ENCODE data around the gene UBAC1.

The UBAC1 gene, protein sequence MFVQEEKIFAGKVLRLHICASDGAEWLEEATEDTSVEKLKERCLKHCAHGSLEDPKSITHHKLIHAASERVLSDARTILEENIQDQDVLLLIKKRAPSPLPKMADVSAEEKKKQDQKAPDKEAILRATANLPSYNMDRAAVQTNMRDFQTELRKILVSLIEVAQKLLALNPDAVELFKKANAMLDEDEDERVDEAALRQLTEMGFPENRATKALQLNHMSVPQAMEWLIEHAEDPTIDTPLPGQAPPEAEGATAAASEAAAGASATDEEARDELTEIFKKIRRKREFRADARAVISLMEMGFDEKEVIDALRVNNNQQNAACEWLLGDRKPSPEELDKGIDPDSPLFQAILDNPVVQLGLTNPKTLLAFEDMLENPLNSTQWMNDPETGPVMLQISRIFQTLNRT

GRCh38 chr9:135961277-135961715 is at the start of gene UBAC1:
Gene UBAC1 (minus strand): TSS chr9:135961373. CDS start chr9:135961162, 211 bp downstream.
- DNase-seq (ENCODE audit: low spot score), result peak; percentile 96

GRCh38 chr9:136010615-136011361 is 49.6 kb upstream of the UBAC1 start:
- DNase-seq (ENCODE audit: low spot score), result no peak

DNA sequence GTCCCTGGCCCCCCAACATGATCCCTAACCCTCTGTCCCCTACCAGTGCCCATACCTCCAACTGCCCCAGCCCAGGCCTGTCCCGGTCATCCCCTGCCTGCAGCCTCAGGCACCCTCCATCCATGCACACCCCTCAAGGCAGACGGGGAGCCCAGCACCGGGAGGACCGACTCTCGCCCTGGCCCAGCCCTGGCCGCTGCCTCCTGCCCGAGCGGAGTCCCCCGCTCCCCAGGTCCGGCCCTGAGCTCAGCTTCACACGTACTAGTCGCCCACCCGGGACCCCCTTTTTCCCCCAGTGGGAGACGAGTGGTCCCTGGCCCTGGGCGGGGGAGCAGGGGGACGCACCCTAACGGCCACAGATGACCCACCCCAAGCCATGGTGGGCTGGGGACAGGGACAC is 49.0 kb upstream of the UBAC1 start:
- DNase-seq (ENCODE audit: low spot score), result no peak

DNA sequence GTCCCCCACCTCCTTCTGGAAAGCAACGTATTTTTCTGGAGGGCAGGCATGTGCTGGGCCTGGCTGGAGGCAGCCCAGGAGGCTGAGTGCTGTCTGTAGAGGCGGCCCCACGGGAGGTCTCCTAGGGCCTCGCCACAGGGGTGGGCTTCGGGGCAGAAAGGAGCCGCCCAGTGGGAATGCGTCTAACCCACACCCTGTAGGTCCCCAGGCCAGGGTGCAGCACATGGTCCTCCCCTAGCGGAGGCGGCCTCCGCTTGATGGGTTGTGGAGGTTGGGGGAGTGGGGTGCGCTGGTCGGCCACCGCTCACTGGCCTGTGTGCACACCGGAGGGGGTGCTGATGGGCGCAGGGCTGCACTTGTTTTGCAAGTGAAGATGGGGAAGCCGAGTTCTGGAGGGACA is 48.3 kb upstream of the UBAC1 start:
- DNase-seq (ENCODE audit: low spot score), result no peak

- no peak for DNase-seq (ENCODE audit: low spot score)
Observed at GRCh38 chr9:136008693-136008997, 47.5 kb upstream of the UBAC1 start.

GRCh38 chr9:136007934-136008692 is 46.9 kb upstream of the UBAC1 start:
- no peak for DNase-seq (ENCODE audit: low spot score)

DNA sequence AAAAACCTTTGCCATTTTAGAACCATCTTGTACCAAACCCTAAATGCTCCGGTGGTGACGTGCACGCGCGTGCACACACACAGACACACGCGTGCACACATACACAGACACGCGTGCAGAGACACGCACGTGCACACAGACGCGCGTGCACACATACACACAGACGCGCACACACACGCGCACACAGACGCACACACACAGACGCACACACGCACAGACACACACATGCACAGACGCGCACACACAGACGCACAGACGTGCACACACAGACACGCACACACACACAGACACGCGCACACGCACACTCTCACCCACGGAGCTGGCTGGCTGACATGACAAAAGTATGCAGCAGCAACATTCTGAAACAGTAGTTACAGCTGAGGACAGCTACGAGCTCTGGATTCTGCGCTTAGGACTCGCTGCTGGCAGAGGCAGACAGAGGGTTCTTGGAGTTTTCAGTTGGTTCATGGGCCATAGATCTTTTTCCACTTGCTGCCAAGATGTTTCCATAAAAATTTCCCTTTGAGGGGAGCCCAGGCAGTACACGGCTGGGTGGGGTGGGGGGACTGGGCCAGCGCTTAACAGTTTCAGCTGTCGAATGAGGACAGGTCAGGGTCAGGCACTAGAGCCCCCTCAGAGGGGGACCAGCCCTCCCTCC is 46.2 kb upstream of the UBAC1 start:
- DNase-seq (ENCODE audit: low spot score), result no peak

DNA sequence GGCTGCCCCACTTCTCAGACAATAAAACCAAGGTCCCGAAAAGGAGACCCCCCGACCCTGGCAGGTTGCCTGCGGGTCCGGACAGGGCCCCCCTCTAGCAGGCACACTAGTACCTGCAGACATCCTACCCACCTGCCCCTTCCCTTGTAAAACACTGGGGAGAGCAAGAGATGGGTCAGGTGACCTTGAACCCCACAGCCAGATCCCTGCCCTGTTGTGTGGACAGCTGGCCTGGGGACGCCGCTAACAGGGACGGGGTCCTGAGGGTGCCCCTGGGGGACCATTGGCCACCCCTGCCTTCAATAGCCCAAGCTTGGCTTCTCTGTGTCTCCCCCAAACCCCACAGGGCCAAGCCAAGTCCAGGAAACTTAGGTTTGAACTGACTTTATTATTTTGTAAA is 45.0 kb upstream of the UBAC1 start:
- DNase-seq (ENCODE audit: low spot score), result no peak

- DNase-seq (ENCODE audit: low spot score), result no peak
Observed at GRCh38 chr9:136004712-136005111, 43.5 kb upstream of the UBAC1 start.

DNA sequence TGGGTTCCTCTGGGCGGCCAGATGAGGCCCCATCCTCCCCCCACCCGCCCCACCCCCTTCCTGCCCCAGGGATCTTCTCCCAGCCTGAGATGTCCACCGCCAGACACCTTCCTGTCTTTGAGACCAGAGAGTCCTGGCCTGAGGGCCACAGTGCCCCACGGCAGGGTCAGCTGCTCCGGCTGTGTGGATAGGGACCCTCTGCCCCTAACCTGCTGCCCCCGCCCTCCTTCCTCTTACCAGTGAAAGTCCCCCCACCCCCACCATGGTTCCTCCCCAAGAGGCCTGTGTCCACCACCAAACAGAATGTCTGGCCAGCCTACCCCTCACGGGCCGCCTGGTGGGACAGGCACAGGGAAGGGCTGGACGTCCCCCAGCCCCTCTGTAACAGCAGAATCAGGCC is 43.0 kb upstream of the UBAC1 start:
- DNase-seq (ENCODE audit: low spot score), result no peak

DNA sequence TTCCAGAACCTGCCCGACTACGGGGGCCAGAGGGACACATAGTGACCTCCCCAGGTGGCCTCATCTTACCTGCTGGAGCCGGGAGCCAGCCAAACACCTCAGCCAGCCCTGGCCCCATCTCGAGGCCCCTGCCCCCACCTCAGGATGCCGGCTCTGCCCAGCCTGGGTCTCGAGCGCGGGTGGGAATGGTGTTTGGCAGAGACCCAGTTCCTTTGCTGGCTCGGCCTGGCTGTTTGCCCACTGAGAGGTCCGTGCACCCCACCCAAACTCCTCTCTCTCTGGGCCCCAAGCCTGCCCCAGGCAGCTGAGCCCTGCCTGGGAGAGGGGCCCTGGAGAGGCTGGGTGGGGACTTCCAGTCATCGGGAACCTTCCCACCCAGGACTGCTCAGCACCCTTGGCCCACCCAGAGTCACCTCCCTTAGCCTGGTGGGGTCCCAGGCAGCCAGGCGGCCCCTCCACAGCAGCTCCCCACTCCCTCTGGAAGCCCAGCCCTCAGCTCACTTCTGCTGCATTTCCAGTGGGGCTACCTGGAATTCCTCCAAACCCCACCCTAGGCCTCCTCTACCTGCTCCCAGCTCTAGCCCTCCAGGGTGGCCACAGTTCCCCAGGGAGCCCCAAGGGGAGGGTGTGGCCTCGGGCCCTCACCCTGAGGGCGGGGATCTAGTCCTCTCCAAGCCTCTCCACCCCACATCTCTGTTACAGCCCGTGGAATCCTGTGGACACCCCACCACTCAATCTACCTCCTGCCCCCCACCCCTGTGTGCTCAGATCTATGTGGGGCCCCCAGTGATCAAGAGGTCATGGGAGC is 42.4 kb upstream of the UBAC1 start:
- no peak for DNase-seq (ENCODE audit: low spot score)

- DNase-seq (ENCODE audit: low spot score), result no peak
Observed at GRCh38 chr9:136002881-136003280, 41.7 kb upstream of the UBAC1 start.

GRCh38 chr9:136002215-136002614 is 41.0 kb upstream of the UBAC1 start:
- no peak for DNase-seq (ENCODE audit: low spot score)

- no peak for DNase-seq (ENCODE audit: low spot score)
Observed at GRCh38 chr9:136001231-136001630, 40.1 kb upstream of the UBAC1 start.

DNA sequence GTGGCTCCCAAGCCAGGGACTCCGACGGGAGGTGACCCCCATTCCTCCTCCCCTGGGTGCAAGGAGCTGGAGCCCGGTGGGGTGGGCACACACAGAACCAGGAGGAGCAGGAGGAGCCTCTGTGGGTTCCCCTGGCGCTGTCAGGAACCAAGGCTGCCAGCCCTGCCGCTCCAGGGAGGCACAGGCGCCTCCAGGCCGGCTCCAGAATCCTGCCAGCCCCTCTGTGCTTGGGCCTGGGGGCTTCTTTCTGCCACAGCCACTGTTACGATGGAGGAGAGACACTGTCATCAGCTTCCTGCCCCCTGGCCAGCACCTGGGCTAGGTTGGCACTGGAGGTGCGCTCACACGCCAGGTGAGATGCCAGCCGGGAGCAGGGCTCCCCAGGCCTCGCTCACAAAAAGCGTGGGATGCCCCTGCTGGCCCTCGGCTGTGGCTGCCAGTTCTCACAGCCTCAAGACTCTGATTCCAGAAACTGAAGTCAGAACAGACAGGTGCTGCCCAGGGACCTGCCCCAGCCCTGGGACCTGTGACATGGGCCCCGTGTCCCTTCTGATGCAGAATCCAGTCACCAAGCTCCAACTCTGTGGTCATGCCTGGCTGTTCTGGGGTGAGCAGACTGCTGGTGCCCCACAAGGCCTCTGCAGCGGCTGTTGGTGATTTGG is 37.4 kb upstream of the UBAC1 start:
- DNase-seq (ENCODE audit: low spot score), result no peak

DNA sequence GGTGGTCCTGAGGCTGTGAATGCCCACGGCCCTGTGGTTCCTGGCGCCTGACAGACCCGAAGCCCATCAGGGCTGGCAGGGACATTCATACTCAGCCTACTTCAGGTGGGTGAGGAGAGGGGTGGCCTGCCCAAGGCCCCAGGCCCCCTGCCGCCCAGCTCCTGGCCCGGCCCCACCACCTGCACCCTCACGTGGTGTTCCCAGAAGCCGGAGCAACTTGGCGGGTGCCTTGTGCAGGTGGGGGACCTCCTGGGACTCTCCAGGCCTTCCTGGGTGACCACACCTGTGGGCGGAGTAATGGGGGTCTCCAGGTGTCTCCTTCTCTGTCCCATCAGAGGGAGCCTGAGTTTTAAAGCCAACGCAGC is 36.8 kb upstream of the UBAC1 start:
- no peak for DNase-seq (ENCODE audit: low spot score)

GRCh38 chr9:135997090-135998015 is 36.2 kb upstream of the UBAC1 start:
- no peak for DNase-seq (ENCODE audit: low spot score)

GRCh38 chr9:135995816-135996215 is 34.6 kb upstream of the UBAC1 start:
- DNase-seq (ENCODE audit: low spot score), result no peak

GRCh38 chr9:135994501-135995192 is 33.5 kb upstream of the UBAC1 start:
- DNase-seq (ENCODE audit: low spot score), result no peak
